SK-N-SH (cell line): ENCODE results near the gene DSTN.

ENCODE experiments used
- EP300 ChIP-seq, 2 experiments: IDR thresholded peaks; 2 replicates each; pipeline versions ENCODE4 v1.4.0 to v1.6.1; 2012; ENCODE audit warnings: borderline replicate concordance in 1 of 2, low read depth in 1 of 2, low read length in 1 of 2
- TF ChIP-seq, protein P1 (sequence below): fragments of 200-600 bp; sonication (generic); IDR thresholded peaks from 2 replicates; pipeline ENCODE4 v1.6.1; 2017; ENCODE audit warnings: antibody characterized with exemption, mild to moderate bottlenecking, moderate library complexity
- TF ChIP-seq, protein P2 (sequence below): IDR thresholded peaks from 2 replicates; pipeline ENCODE4 v1.4.0; 2012; ENCODE audit warnings: low read depth
- TF ChIP-seq, protein P3 (sequence below): IDR thresholded peaks from 2 replicates; pipeline ENCODE4 v1.4.0; 2012; ENCODE audit warnings: low read depth, borderline replicate concordance

DNA sequence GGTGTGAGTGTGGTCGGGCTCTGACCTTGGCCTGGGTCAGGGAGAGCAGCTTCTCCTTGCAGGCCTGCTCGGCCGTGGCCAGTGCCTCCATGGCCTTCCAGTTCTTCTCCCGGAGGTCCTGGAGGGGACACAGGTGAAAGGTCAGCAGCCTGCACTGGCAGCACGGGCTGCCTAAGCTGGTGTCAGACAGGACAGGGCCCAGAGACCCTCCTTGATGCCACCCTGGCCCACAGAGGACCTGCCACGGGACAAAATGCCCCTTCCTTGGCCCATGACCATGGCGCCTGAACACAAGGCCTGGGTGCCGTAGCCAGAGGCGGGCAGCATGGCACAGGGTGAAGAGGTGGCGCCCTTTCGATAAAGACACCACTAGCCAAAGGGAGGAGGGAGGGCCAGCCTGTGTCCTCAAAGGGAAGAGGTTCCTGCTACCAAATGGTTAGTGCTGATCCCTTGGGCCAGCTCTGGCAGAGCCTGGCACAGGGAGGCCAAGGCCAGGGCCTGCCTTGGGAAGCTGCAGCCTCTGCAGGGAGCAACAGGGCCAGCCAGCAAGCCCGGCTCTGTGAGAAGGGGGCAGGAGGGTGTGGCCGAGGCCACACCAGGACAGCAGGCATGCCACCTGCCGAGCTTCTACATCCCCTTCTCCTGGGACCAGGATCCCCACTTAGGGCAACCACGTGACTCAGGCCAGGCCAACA is 54.8 kb downstream of the DSTN start:
- TF ChIP-seq, protein P1, sequence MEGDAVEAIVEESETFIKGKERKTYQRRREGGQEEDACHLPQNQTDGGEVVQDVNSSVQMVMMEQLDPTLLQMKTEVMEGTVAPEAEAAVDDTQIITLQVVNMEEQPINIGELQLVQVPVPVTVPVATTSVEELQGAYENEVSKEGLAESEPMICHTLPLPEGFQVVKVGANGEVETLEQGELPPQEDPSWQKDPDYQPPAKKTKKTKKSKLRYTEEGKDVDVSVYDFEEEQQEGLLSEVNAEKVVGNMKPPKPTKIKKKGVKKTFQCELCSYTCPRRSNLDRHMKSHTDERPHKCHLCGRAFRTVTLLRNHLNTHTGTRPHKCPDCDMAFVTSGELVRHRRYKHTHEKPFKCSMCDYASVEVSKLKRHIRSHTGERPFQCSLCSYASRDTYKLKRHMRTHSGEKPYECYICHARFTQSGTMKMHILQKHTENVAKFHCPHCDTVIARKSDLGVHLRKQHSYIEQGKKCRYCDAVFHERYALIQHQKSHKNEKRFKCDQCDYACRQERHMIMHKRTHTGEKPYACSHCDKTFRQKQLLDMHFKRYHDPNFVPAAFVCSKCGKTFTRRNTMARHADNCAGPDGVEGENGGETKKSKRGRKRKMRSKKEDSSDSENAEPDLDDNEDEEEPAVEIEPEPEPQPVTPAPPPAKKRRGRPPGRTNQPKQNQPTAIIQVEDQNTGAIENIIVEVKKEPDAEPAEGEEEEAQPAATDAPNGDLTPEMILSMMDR: no peak
- TF ChIP-seq EP300 (IDR thresholded peaks at IDR 0.05; ENCODE audit: borderline replicate concordance in 1 of 2, low read depth in 1 of 2, low read length in 1 of 2): no peak
- TF ChIP-seq, protein P2, sequence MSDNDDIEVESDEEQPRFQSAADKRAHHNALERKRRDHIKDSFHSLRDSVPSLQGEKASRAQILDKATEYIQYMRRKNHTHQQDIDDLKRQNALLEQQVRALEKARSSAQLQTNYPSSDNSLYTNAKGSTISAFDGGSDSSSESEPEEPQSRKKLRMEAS: no peak
- TF ChIP-seq, protein P3, sequence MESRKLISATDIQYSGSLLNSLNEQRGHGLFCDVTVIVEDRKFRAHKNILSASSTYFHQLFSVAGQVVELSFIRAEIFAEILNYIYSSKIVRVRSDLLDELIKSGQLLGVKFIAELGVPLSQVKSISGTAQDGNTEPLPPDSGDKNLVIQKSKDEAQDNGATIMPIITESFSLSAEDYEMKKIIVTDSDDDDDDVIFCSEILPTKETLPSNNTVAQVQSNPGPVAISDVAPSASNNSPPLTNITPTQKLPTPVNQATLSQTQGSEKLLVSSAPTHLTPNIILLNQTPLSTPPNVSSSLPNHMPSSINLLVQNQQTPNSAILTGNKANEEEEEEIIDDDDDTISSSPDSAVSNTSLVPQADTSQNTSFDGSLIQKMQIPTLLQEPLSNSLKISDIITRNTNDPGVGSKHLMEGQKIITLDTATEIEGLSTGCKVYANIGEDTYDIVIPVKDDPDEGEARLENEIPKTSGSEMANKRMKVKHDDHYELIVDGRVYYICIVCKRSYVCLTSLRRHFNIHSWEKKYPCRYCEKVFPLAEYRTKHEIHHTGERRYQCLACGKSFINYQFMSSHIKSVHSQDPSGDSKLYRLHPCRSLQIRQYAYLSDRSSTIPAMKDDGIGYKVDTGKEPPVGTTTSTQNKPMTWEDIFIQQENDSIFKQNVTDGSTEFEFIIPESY: no peak
